ENCODE data around the gene DPEP2. TPM values are rescaled to one million over a fixed set of nuclear protein-coding genes. Genes with fewer than 3 reads are reported as not detected.

Gene DPEP2
- total and polyA plus RNA-seq, 8 donors: 2.3 to 12.6 (median 3.4) TPM

GRCh38 chr16:67953641-67954375, 45.5 kb downstream of the DPEP2 start:
- Histone ChIP-seq H3K4me1 (peaks cover 0 to 3% of the 10 kb centered on the region in 2 donors), H3K27me3 (no peaks in the 10 kb centered on the region), H3K4me3 (no peak overlapping the region), H3K9me3 (no peaks in the 10 kb centered on the region), H3K36me3 (peaks cover 0 to 98% of the 10 kb centered on the region in 2 donors), H3K27ac (no peak overlapping the region)
- intact Hi-C loops (cut with DNase I): no loop called here
- ATAC-seq (no peak), DNase-seq (no peak)
- no peak for TF ChIP-seq CTCF (IDR thresholded peaks at IDR 0.05)

- Histone ChIP-seq H3K27ac (no peak overlapping the region), H3K4me3 (no peak overlapping the region), H3K36me3 (peaks cover 4 to 99% of the 10 kb centered on the region in 2 donors), H3K9me3 (no peaks in the 10 kb centered on the region), H3K27me3 (no peaks in the 10 kb centered on the region), H3K4me1 (no peaks in the 10 kb centered on the region)
- ATAC-seq (no peak), DNase-seq (no peak)
- intact Hi-C loops (cut with DNase I): no loop called here
- TF ChIP-seq CTCF (IDR thresholded peaks at IDR 0.05): no peak
These were observed 47.8 kb downstream of the DPEP2 start for GRCh38 chr16:67951485-67951884.

- H3K4me3 ChIP-seq: no peak overlapping the region
- H3K27me3 ChIP-seq: no peaks in the 10 kb centered on the region
- intact Hi-C loops (cut with DNase I): no loop called here
- no peaks in the 10 kb centered on the region for H3K4me1 ChIP-seq
- no peak for ATAC-seq
- H3K9me3 ChIP-seq: no peaks in the 10 kb centered on the region
- TF ChIP-seq CTCF (IDR thresholded peaks at IDR 0.05): no peak
- DNase-seq: peak in 1 of 4 donors; percentile 19
- H3K27ac ChIP-seq: no peak overlapping the region
- H3K36me3 ChIP-seq: peaks cover 4 to 99% of the 10 kb centered on the region in 2 donors
These were observed 48.9 kb downstream of the DPEP2 start for GRCh38 chr16:67950335-67950843.

- H3K36me3 ChIP-seq: peaks cover 4 to 99% of the 10 kb centered on the region in 2 donors
- intact Hi-C loops (cut with DNase I): no loop called here
- no peak for TF ChIP-seq CTCF (IDR thresholded peaks at IDR 0.05)
These were observed 49.6 kb downstream of the DPEP2 start for GRCh38 chr16:67949645-67950044.

GRCh38 chr16:67948015-67948414, 51.3 kb downstream of the DPEP2 start:
- Histone ChIP-seq H3K4me1 (no peaks in the 10 kb centered on the region), H3K4me3 (no peak overlapping the region), H3K36me3 (peaks cover 4 to 97% of the 10 kb centered on the region in 2 donors), H3K9me3 (no peaks in the 10 kb centered on the region), H3K27me3 (no peaks in the 10 kb centered on the region), H3K27ac (no peak overlapping the region)
- ATAC-seq (no peak), DNase-seq (no peak)
- intact Hi-C loops (cut with DNase I): no loop called here
- TF ChIP-seq CTCF (IDR thresholded peaks at IDR 0.05): no peak

More at GRCh38 chr16:67949645-67950044, 49.6 kb downstream of the DPEP2 start:
- Histone ChIP-seq H3K27ac (no peak overlapping the region), H3K9me3 (no peaks in the 10 kb centered on the region), H3K27me3 (no peaks in the 10 kb centered on the region), H3K4me1 (no peaks in the 10 kb centered on the region), H3K4me3 (no peak overlapping the region)
- ATAC-seq (no peak), DNase-seq (peak in 1 of 4 donors; percentile 71)
